ENCODE measurements around the gene EMX2.

- TF ChIP-seq CTCF (IDR thresholded peaks at IDR 0.05; ENCODE audit: insufficient read depth, low read length, poor library complexity, severe bottlenecking) (no peak), EZH2phosphoT487 (conservative IDR thresholded peaks at IDR 0.05; ENCODE audit: low read length) (no peak)
Observed at GRCh38 chr10:117554241-117554814, 11.8 kb downstream of the EMX2 start.
